Body of pancreas (tissue), 4 donors: ENCODE data around the gene H2AZ1. TPM values are rescaled to one million over a fixed set of nuclear protein-coding genes. Genes with fewer than 3 reads are reported as not detected.

Source experiments
- ATAC-seq: fragments of 150-250 bp; one replicate; pipeline ENCODE4 v1.9.1; 2016
- DNase-seq, 4 donors: peaks; one replicate each; pipeline ENCODE4 v3.0.0-alpha.2; 2019
- H3K27ac ChIP-seq, 4 donors: fragments of 200-600 bp; sonication (generic); 1 replicate in 3 of 4; 2 replicates in 1 of 4; pipeline versions ENCODE4 v1.5.1 to v1.6.1; 2016 to 2019; ENCODE audit warnings: mild to moderate bottlenecking in 1 of 4, mixed read lengths in 1 of 4, moderate library complexity in 1 of 4
- H3K27me3 ChIP-seq, 2 donors: fragments of 200-600 bp; sonication (generic); one replicate each; pipeline ENCODE4 v1.6.0; 2016; ENCODE audit warnings: mild to moderate bottlenecking in 1 of 2
- H3K36me3 ChIP-seq, 2 donors: fragments of 200-600 bp; sonication (generic); replicated peaks in 1 of 2; 2 replicates each; pipeline ENCODE4 v1.5.1; 2016; ENCODE audit warnings: low read depth in 2 of 2; ENCODE audit not compliant: insufficient read depth in 1 of 2
- H3K4me1 ChIP-seq: fragments of 200-600 bp; sonication (generic); one replicate; pipeline ENCODE4 v1.6.0; 2016
- H3K4me3 ChIP-seq, 2 donors: fragments of 200-600 bp; sonication (generic); 1 replicate in 1 of 2; 2 replicates in 1 of 2; pipeline ENCODE4 v1.5.1; 2016 to 2019
- H3K9me3 ChIP-seq, 3 donors: fragments of 200-600 bp; sonication (generic); 1 replicate in 2 of 3; 2 replicates in 1 of 3; pipeline ENCODE4 v1.5.1; 2016
- POLR2A ChIP-seq, 3 donors: fragments of 450-650 bp; IDR thresholded peaks; one replicate each; pipeline ENCODE4 v1.6.1; 2016; ENCODE audit warnings: antibody characterized with exemption in 3 of 3, mild to moderate bottlenecking in 2 of 3
- WGBS, 2 donors: methylation state at CpG; one replicate each; pipeline ENCODE4 v1.1.5; 2017; 5-methylcytosine and 5-hydroxymethylcytosine counted together
- intact Hi-C: fragments of 100-400 bp; cut with DNase I; formaldehyde crosslinking; loops from one replicate; pipeline ENCODE4 v1.15.1; 2023
- total RNA-seq, 2 donors: library from RNA; depleted of rRNA; stranded (reverse); fragments of >200 nt; gene quantifications; one replicate each; pipeline ENCODE4 v1.1.0, GENCODE V29; 2016
- TF ChIP-seq, protein P1 (sequence below), 7 experiments: fragments of 450-650 bp in 4 of 7; fragments of 200-600 bp in 3 of 7; sonication (generic) in 3 of 7; IDR thresholded peaks; one replicate each; pipeline ENCODE4 v1.5.1; 2016 to 2019; ENCODE audit warnings: antibody characterized with exemption in 7 of 7

Gene H2AZ1
- total RNA-seq, 2 donors from 2014 or later = 31.3 to 47.7 TPM

DNA sequence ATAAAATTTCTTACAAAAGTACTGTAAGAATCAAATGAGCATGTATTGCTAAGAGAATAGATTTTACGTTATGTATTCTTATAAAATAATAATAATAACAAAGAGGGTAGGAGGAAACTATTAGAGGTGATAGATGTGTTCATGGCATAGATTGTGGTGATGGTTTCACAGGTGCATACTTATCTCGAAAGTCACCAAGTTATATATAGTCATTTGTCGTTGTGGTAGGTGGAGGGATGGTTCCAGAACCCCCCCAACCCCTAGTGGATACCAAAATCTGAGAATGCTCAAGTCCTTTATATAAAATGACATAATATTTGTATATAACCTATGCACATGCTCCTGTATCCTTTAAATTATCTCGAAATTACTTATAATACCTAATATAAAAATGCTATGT is 36.7 kb upstream of the H2AZ1 start:
- 69 to 72% methylated on average over 4 of the region's 4 CpGs for WGBS, 2 donors
- DNase-seq (no peak), ATAC-seq (no peak)
- no peaks in the 10 kb centered on the region for H3K9me3 ChIP-seq
- H3K4me1 ChIP-seq = no peaks in the 10 kb centered on the region
- no peak overlapping the region for H3K27ac ChIP-seq
- H3K4me3 ChIP-seq = no peak overlapping the region
- H3K27me3 ChIP-seq = no peaks in the 10 kb centered on the region
- H3K36me3 ChIP-seq = no peaks in the 10 kb centered on the region
- intact Hi-C loops = no loop called here
- no peak for TF ChIP-seq POLR2A (IDR thresholded peaks at IDR 0.05)
- TF ChIP-seq, protein P1, sequence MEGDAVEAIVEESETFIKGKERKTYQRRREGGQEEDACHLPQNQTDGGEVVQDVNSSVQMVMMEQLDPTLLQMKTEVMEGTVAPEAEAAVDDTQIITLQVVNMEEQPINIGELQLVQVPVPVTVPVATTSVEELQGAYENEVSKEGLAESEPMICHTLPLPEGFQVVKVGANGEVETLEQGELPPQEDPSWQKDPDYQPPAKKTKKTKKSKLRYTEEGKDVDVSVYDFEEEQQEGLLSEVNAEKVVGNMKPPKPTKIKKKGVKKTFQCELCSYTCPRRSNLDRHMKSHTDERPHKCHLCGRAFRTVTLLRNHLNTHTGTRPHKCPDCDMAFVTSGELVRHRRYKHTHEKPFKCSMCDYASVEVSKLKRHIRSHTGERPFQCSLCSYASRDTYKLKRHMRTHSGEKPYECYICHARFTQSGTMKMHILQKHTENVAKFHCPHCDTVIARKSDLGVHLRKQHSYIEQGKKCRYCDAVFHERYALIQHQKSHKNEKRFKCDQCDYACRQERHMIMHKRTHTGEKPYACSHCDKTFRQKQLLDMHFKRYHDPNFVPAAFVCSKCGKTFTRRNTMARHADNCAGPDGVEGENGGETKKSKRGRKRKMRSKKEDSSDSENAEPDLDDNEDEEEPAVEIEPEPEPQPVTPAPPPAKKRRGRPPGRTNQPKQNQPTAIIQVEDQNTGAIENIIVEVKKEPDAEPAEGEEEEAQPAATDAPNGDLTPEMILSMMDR (IDR thresholded peaks at IDR 0.05) = no peak

GRCh38 chr4:99983289-99983943 is 33.3 kb upstream of the H2AZ1 start:
- no peaks in the 10 kb centered on the region for H3K4me1 ChIP-seq
- intact Hi-C loops = no loop called here
- ATAC-seq (no peak), DNase-seq (no peak)
- no peaks in the 10 kb centered on the region for H3K9me3 ChIP-seq
- no peaks in the 10 kb centered on the region for H3K36me3 ChIP-seq
- H3K27ac ChIP-seq = no peak overlapping the region
- no peaks in the 10 kb centered on the region for H3K27me3 ChIP-seq
- WGBS, 2 donors = 67% methylated on average over 4 of the region's 4 CpGs
- no peak overlapping the region for H3K4me3 ChIP-seq
- TF ChIP-seq, protein P1 (IDR thresholded peaks at IDR 0.05) = no peak
- no peak for TF ChIP-seq POLR2A (IDR thresholded peaks at IDR 0.05)

- TF ChIP-seq, protein P1 (IDR thresholded peaks at IDR 0.05) = no peak
- TF ChIP-seq POLR2A (IDR thresholded peaks at IDR 0.05) = no peak
- H3K36me3 ChIP-seq = no peaks in the 10 kb centered on the region
- ATAC-seq (no peak), DNase-seq (no peak)
- H3K4me1 ChIP-seq = no peaks in the 10 kb centered on the region
- intact Hi-C loops = no loop called here
- H3K27ac ChIP-seq = no peak overlapping the region
- H3K4me3 ChIP-seq = no peak overlapping the region
- no peaks in the 10 kb centered on the region for H3K9me3 ChIP-seq
- no peaks in the 10 kb centered on the region for H3K27me3 ChIP-seq
Observed at GRCh38 chr4:99979872-99980271, 29.8 kb upstream of the H2AZ1 start.

- 95 to 98% methylated on average over 10 to 12 of the region's 12 CpGs for WGBS, 2 donors
- no peaks in the 10 kb centered on the region for H3K36me3 ChIP-seq
- ATAC-seq = no peak
- no peaks in the 10 kb centered on the region for H3K27me3 ChIP-seq
- no peak overlapping the region for H3K27ac ChIP-seq
- TF ChIP-seq, protein P1 (IDR thresholded peaks at IDR 0.05) = no peak
- no peak for TF ChIP-seq POLR2A (IDR thresholded peaks at IDR 0.05)
- no peak for DNase-seq
- no peak overlapping the region for H3K4me3 ChIP-seq
- no peaks in the 10 kb centered on the region for H3K4me1 ChIP-seq
- no peaks in the 10 kb centered on the region for H3K9me3 ChIP-seq
- intact Hi-C loops = no loop called here
Observed at GRCh38 chr4:99971453-99972111, 21.5 kb upstream of the H2AZ1 start.

GRCh38 chr4:99968330-99968729 is 18.3 kb upstream of the H2AZ1 start:
- intact Hi-C loops = no loop called here
- DNase-seq (no peak), ATAC-seq (no peak)
- no peak overlapping the region for H3K4me3 ChIP-seq
- no peaks in the 10 kb centered on the region for H3K4me1 ChIP-seq
- no peak overlapping the region for H3K27ac ChIP-seq
- no peaks in the 10 kb centered on the region for H3K27me3 ChIP-seq
- H3K9me3 ChIP-seq = no peaks in the 10 kb centered on the region
- H3K36me3 ChIP-seq = no peaks in the 10 kb centered on the region
- WGBS, 2 donors = 44 to 75% methylated on average over 1 of the region's 1 CpG
- no peak for TF ChIP-seq POLR2A (IDR thresholded peaks at IDR 0.05)
